PC-3 (cell line): ENCODE results near the gene TEX2. TPM values are rescaled to one million over a fixed set of nuclear protein-coding genes. Genes with fewer than 3 reads are reported as not detected.

ENCODE experiments used
- ATAC-seq: fragments of 200-7000 bp; cut with Tn5 transposase; 2 replicates; pipeline ENCODE4 v1.9.1; 2020; ENCODE audit warnings: mild to moderate bottlenecking, moderate library complexity
- BruUV-seq: library from RNA; stranded (reverse); fragments of 400-500 nt; replicated peaks from 2 replicates; lab custom pipeline; 2021; lab: Mats Ljungman, UMichigan
- CTCF ChIA-PET: fragments of 300-600 bp; sonication (Branson Sonifier 250); formaldehyde crosslinking; loops from one replicate; lab custom pipeline; 2022; ENCODE audit warnings: antibody characterized with exemption; lab: Charles Lee
- POLR2A ChIA-PET: fragments of 300-600 bp; sonication (Branson Sonifier 250); formaldehyde crosslinking; loops from one replicate; lab custom pipeline; 2022; ENCODE audit warnings: antibody characterized with exemption; ENCODE audit not compliant: unreplicated experiment; lab: Charles Lee
- DNase-seq: peaks from one replicate; pipeline ENCODE4 v3.0.0-alpha.2; 2015
- H2AFZ ChIP-seq: fragments of 300-600 bp; sonication (generic); 2 replicates; pipeline ENCODE4 v1.6.0; 2016; ENCODE audit warnings: antibody characterized with exemption, low read length
- H3F3A ChIP-seq: fragments of 300-600 bp; sonication (generic); one replicate; pipeline ENCODE4 v1.6.0; 2017; ENCODE audit warnings: antibody characterized with exemption, low read length, control low read depth, mild to moderate bottlenecking; ENCODE audit not compliant: unreplicated experiment
- H3K27ac ChIP-seq: fragments of 300-600 bp; sonication (generic); 2 replicates; pipeline ENCODE4 v1.5.1; 2016; ENCODE audit warnings: mild to moderate bottlenecking, low read length
- H3K27me3 ChIP-seq: fragments of 300-600 bp; sonication (generic); 2 replicates; pipeline ENCODE4 v1.6.1; 2016; ENCODE audit warnings: low read length, mixed read lengths
- H3K36me3 ChIP-seq: fragments of 300-600 bp; sonication (generic); 2 replicates; pipeline ENCODE4 v1.6.1; 2016; ENCODE audit warnings: low read depth, mixed run types, low read length, mixed read lengths
- H3K4me1 ChIP-seq: fragments of 300-600 bp; sonication (generic); 2 replicates; pipeline ENCODE4 v1.5.1; 2016; ENCODE audit warnings: low read length; ENCODE audit not compliant: insufficient read depth
- H3K4me2 ChIP-seq: fragments of 300-600 bp; sonication (generic); 2 replicates; pipeline ENCODE4 v1.6.0; 2016; ENCODE audit warnings: low read length
- H3K4me3 ChIP-seq: fragments of 300-600 bp; sonication (generic); 2 replicates; pipeline ENCODE4 v1.5.1; 2016; ENCODE audit warnings: mild to moderate bottlenecking, low read length, mixed read lengths
- H3K79me2 ChIP-seq: fragments of 300-600 bp; sonication (generic); 2 replicates; pipeline ENCODE4 v1.6.1; 2017; ENCODE audit warnings: low read length, mixed read lengths
- H3K9ac ChIP-seq: fragments of 300-600 bp; sonication (generic); 2 replicates; pipeline ENCODE4 v1.6.0; 2016; ENCODE audit warnings: mild to moderate bottlenecking, low read length
- H3K9me2 ChIP-seq: fragments of 300-600 bp; sonication (generic); replicated peaks from 2 replicates; pipeline ENCODE4 v1.6.1; 2016; ENCODE audit warnings: mixed run types, low read length, mixed read lengths
- H3K9me3 ChIP-seq: fragments of 300-600 bp; sonication (generic); 2 replicates; pipeline ENCODE4 v1.6.1; 2016; ENCODE audit warnings: low read length, mixed read lengths
- H4K20me1 ChIP-seq: fragments of 300-600 bp; sonication (generic); 2 replicates; pipeline ENCODE4 v1.6.1; 2016; ENCODE audit warnings: low read length, mixed read lengths
- EZH2 ChIP-seq: fragments of 300-600 bp; sonication (generic); IDR thresholded peaks from one replicate; pipeline ENCODE4 v1.6.1; 2017; ENCODE audit warnings: antibody characterized with exemption, mild to moderate bottlenecking, low read length; ENCODE audit not compliant: unreplicated experiment
- EZH2phosphoT487 ChIP-seq: fragments of 300-600 bp; sonication (generic); IDR thresholded peaks from 2 replicates; pipeline ENCODE4 v1.6.1; 2018; ENCODE audit warnings: mild to moderate bottlenecking, antibody characterized with exemption, low read length, borderline replicate concordance
- intact Hi-C: fragments of 100-400 bp; cut with micrococcal nuclease; formaldehyde crosslinking; loops from 2 replicates; pipeline ENCODE4 v1.9.0; 2023
- total RNA-seq: library from RNA; depleted of rRNA; stranded (reverse); fragments of >200 nt; gene quantifications from 2 replicates; pipeline ENCODE4 v1.2.3, GENCODE V29; 2014
- TF ChIP-seq, protein P1 (sequence below): fragments of 300-600 bp; sonication (generic); conservative IDR thresholded peaks from 2 replicates; pipeline ENCODE4 v1.5.1; 2017; ENCODE audit warnings: antibody characterized with exemption, low read depth, mild to moderate bottlenecking, low read length

TEX2 gene
- total RNA-seq, 1 experiment from 2014 or later = 44.2 TPM

DNA sequence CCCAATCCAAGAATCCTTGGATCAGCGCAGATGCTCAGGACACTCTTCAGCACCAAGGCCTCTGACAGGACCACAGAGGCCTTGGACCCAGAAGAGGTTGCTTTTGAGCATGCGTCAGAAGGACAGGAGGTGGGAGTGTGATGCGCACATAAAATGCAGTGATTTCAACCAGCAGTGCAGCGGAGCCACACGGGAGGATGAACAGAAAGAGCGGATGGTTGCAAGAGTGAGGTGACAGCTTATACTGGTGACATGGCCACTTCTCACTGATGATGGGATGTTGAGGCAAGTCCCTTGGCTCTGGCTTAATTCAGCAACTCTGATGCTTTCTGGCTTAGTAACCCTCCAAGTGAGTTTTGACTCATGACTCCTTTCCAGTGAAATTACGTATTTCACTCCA is 107.9 kb downstream of the TEX2 start:
- H3K4me2 ChIP-seq = no peak overlapping the region
- H3K4me1 ChIP-seq = peaks cover 21% of the 10 kb centered on the region
- ChIA-PET CTCF (no interaction called here), POLR2A (no interaction called here)
- H2AFZ ChIP-seq = no peak overlapping the region
- no peak overlapping the region for H3K9ac ChIP-seq
- intact Hi-C loops = no loop called here
- H3K27me3 ChIP-seq = no peaks in the 10 kb centered on the region
- H3K4me3 ChIP-seq = no peak overlapping the region
- no TSS peak for BruUV-seq
- H3K36me3 ChIP-seq = peaks cover 10% of the 10 kb centered on the region; the same call in 1 of the 2 replicates
- H3K9me3 ChIP-seq = no peaks in the 10 kb centered on the region
- H3K9me2 ChIP-seq = no peaks in the 10 kb centered on the region
- H3F3A ChIP-seq = no peaks in the 10 kb centered on the region
- no peak for DNase-seq
- no peaks in the 10 kb centered on the region for H4K20me1 ChIP-seq
- TF ChIP-seq EZH2phosphoT487 (no peak), EZH2 (no peak)
- TF ChIP-seq, protein P1, sequence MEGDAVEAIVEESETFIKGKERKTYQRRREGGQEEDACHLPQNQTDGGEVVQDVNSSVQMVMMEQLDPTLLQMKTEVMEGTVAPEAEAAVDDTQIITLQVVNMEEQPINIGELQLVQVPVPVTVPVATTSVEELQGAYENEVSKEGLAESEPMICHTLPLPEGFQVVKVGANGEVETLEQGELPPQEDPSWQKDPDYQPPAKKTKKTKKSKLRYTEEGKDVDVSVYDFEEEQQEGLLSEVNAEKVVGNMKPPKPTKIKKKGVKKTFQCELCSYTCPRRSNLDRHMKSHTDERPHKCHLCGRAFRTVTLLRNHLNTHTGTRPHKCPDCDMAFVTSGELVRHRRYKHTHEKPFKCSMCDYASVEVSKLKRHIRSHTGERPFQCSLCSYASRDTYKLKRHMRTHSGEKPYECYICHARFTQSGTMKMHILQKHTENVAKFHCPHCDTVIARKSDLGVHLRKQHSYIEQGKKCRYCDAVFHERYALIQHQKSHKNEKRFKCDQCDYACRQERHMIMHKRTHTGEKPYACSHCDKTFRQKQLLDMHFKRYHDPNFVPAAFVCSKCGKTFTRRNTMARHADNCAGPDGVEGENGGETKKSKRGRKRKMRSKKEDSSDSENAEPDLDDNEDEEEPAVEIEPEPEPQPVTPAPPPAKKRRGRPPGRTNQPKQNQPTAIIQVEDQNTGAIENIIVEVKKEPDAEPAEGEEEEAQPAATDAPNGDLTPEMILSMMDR = no peak
- no peak for ATAC-seq
- H3K27ac ChIP-seq = no peak overlapping the region
- H3K79me2 ChIP-seq = no peaks in the 10 kb centered on the region

DNA sequence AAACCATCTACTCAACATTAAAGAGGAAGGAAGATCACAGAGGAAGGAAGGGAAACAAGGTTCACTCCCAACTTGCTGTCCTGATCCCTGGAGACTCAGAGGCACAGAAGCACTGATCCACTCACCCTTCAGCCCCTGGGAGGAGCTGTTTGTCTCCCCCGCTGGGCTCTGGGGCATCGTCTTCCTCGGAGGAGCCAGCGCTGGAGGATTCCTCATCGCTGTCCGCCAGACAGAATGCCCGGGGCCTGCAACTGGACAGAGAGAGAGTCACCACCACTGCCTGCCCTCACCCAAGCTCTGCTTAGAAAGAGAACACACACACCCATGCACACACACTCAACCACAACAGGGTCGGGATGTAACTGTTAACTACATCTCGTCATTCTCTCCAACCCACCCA is 108.3 kb downstream of the TEX2 start:
- ChIA-PET POLR2A (no interaction called here), CTCF (no interaction called here)
- DNase-seq (no peak), ATAC-seq (no peak)
- Histone ChIP-seq H3K4me1 (peaks cover 21% of the 10 kb centered on the region), H3K9ac (no peak overlapping the region), H2AFZ (no peak overlapping the region), H3K4me3 (no peak overlapping the region), H3K79me2 (no peaks in the 10 kb centered on the region), H4K20me1 (no peaks in the 10 kb centered on the region), H3K9me2 (no peaks in the 10 kb centered on the region), H3K27me3 (no peaks in the 10 kb centered on the region), H3F3A (no peaks in the 10 kb centered on the region), H3K36me3 (peaks cover 10% of the 10 kb centered on the region; the same call in 1 of the 2 replicates), H3K4me2 (no peak overlapping the region), H3K27ac (no peak overlapping the region), H3K9me3 (no peaks in the 10 kb centered on the region)
- no TSS peak for BruUV-seq
- intact Hi-C loops = no loop called here
- TF ChIP-seq, protein P1 = no peak
- TF ChIP-seq EZH2 = no peak
- TF ChIP-seq EZH2phosphoT487 = no peak

DNA sequence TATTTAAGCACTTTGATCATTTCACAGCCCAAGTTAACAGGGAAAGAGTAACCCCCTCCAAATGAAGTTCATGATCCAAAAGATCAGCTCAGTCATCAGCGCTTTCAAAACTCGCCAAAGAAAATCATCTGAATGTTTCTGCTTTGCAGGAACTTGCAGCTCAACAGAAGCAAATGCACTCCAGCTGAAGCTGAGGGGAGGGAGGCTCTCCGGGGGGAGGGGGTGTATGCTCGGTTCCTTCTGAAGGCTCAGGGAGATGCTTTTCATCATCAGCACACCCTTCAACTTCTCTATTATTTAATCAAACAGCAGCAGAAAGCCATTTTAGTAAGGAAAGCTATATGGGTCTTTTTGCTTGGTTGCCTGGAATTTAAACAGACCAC is 108.8 kb downstream of the TEX2 start:
- CTCF ChIA-PET = no interaction called here

More for the DNA sequence above, 108.8 kb downstream of the TEX2 start:
- no peak overlapping the region for H2AFZ ChIP-seq
- H3K4me3 ChIP-seq = no peak overlapping the region
- no peak for TF ChIP-seq EZH2phosphoT487
- TF ChIP-seq, protein P1 = no peak
- TF ChIP-seq EZH2 = no peak
- POLR2A ChIA-PET = interaction anchor here (0.6 kb wide), 1 partner anchor 9 kb away, joined by 4 read pairs; no protein-coding TSS in a partner anchor
- peaks cover 21% of the 10 kb centered on the region for H3K4me1 ChIP-seq
- H3K27me3 ChIP-seq = no peaks in the 10 kb centered on the region
- no peaks in the 10 kb centered on the region for H3K9me3 ChIP-seq
- intact Hi-C loops = no loop called here
- no peak overlapping the region for H3K4me2 ChIP-seq
- peaks cover 10% of the 10 kb centered on the region; the same call in 1 of the 2 replicates for H3K36me3 ChIP-seq
- no peak overlapping the region for H3K9ac ChIP-seq
- ATAC-seq = no peak
- no peaks in the 10 kb centered on the region for H3K9me2 ChIP-seq
- no peak for DNase-seq
- no peaks in the 10 kb centered on the region for H3F3A ChIP-seq
- H3K27ac ChIP-seq = no peak overlapping the region
- no peaks in the 10 kb centered on the region for H4K20me1 ChIP-seq
- BruUV-seq = no TSS peak
- H3K79me2 ChIP-seq = no peaks in the 10 kb centered on the region
